Liver (tissue), 3 donors: ENCODE data around the gene LPP.

Source experiments
- ATF3 ChIP-seq: IDR thresholded peaks from 2 replicates; pipeline ENCODE4 v1.6.1; 2016; ENCODE audit warnings: antibody characterized with exemption
- EGR1 ChIP-seq, 2 donors: IDR thresholded peaks; 2 replicates each; pipeline ENCODE4 v1.6.1; 2016 to 2018; ENCODE audit warnings: antibody characterized with exemption in 2 of 2, low read depth in 2 of 2
- FOXA1 ChIP-seq: IDR thresholded peaks from 2 replicates; pipeline ENCODE4 v1.6.1; 2016; ENCODE audit warnings: antibody characterized with exemption
- GABPA ChIP-seq, 2 donors: IDR thresholded peaks in 1 of 2; conservative IDR thresholded peaks in 1 of 2; 2 replicates each; pipeline ENCODE4 v1.6.1; 2016; ENCODE audit warnings: antibody characterized with exemption in 2 of 2, mild to moderate bottlenecking in 1 of 2, moderate library complexity in 1 of 2
- JUND ChIP-seq, 2 donors: IDR thresholded peaks; 2 replicates each; pipeline ENCODE4 v1.6.1; 2016; ENCODE audit warnings: antibody characterized with exemption in 2 of 2
- MAX ChIP-seq: IDR thresholded peaks from 2 replicates; pipeline ENCODE4 v1.6.1; 2016; ENCODE audit warnings: antibody characterized with exemption
- RAD21 ChIP-seq, 2 donors: IDR thresholded peaks; 2 replicates each; pipeline ENCODE4 v1.6.1; 2016; ENCODE audit warnings: antibody characterized with exemption in 2 of 2, mild to moderate bottlenecking in 2 of 2
- TAF1 ChIP-seq: conservative IDR thresholded peaks from 2 replicates; pipeline ENCODE4 v1.6.1; 2016; ENCODE audit warnings: antibody characterized with exemption, mild to moderate bottlenecking
- YY1 ChIP-seq: IDR thresholded peaks from 2 replicates; pipeline ENCODE4 v1.6.1; 2016; ENCODE audit warnings: antibody characterized with exemption, mild to moderate bottlenecking
- TF ChIP-seq, protein P1 (sequence below): fragments of 150-350 bp; IDR thresholded peaks from 2 replicates; pipeline ENCODE4 v1.5.1; 2017; ENCODE audit warnings: improper control_type of control experiment, low read depth, low read length; ENCODE audit not compliant: missing input control
- TF ChIP-seq, protein P2 (sequence below): IDR thresholded peaks from 2 replicates; pipeline ENCODE4 v1.6.1; 2016; ENCODE audit warnings: antibody characterized with exemption, mild to moderate bottlenecking
- donor health status: healthy.
- donor health status: healthy.

GRCh38 chr3:188553569-188553968 lies 399.6 kb downstream of the LPP start:
- TF ChIP-seq, protein P1, sequence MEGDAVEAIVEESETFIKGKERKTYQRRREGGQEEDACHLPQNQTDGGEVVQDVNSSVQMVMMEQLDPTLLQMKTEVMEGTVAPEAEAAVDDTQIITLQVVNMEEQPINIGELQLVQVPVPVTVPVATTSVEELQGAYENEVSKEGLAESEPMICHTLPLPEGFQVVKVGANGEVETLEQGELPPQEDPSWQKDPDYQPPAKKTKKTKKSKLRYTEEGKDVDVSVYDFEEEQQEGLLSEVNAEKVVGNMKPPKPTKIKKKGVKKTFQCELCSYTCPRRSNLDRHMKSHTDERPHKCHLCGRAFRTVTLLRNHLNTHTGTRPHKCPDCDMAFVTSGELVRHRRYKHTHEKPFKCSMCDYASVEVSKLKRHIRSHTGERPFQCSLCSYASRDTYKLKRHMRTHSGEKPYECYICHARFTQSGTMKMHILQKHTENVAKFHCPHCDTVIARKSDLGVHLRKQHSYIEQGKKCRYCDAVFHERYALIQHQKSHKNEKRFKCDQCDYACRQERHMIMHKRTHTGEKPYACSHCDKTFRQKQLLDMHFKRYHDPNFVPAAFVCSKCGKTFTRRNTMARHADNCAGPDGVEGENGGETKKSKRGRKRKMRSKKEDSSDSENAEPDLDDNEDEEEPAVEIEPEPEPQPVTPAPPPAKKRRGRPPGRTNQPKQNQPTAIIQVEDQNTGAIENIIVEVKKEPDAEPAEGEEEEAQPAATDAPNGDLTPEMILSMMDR, result no peak
- TF ChIP-seq, protein P2, sequence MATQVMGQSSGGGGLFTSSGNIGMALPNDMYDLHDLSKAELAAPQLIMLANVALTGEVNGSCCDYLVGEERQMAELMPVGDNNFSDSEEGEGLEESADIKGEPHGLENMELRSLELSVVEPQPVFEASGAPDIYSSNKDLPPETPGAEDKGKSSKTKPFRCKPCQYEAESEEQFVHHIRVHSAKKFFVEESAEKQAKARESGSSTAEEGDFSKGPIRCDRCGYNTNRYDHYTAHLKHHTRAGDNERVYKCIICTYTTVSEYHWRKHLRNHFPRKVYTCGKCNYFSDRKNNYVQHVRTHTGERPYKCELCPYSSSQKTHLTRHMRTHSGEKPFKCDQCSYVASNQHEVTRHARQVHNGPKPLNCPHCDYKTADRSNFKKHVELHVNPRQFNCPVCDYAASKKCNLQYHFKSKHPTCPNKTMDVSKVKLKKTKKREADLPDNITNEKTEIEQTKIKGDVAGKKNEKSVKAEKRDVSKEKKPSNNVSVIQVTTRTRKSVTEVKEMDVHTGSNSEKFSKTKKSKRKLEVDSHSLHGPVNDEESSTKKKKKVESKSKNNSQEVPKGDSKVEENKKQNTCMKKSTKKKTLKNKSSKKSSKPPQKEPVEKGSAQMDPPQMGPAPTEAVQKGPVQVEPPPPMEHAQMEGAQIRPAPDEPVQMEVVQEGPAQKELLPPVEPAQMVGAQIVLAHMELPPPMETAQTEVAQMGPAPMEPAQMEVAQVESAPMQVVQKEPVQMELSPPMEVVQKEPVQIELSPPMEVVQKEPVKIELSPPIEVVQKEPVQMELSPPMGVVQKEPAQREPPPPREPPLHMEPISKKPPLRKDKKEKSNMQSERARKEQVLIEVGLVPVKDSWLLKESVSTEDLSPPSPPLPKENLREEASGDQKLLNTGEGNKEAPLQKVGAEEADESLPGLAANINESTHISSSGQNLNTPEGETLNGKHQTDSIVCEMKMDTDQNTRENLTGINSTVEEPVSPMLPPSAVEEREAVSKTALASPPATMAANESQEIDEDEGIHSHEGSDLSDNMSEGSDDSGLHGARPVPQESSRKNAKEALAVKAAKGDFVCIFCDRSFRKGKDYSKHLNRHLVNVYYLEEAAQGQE, result no peak
- no peak for TF ChIP-seq YY1
- no peak for TF ChIP-seq GABPA (IDR thresholded peaks at IDR 0.05 in 1 of 2, conservative IDR thresholded peaks at IDR 0.05 in 1 of 2)
- no peak for TF ChIP-seq TAF1
- no peak for TF ChIP-seq JUND (IDR thresholded peaks at IDR 0.05)
- TF ChIP-seq ATF3, result no peak
- no peak for TF ChIP-seq MAX
- TF ChIP-seq FOXA1, result no peak
- TF ChIP-seq RAD21 (IDR thresholded peaks at IDR 0.05), result no peak
- TF ChIP-seq EGR1 (IDR thresholded peaks at IDR 0.05; ENCODE audit: low read depth in 2 of 2), result no peak
